Measurements from ENCODE around the gene PRKAG1. TPM values are rescaled to one million over a fixed set of nuclear protein-coding genes. Genes with fewer than 3 reads are reported as not detected.
A peak's percentile ranks its signal among the peaks of the same experiment; 100 is the strongest.

Gene PRKAG1
- total RNA-seq, 6 donors from 2014 or later, result 25.1 to 56.5 (median 42.0) TPM

DNA sequence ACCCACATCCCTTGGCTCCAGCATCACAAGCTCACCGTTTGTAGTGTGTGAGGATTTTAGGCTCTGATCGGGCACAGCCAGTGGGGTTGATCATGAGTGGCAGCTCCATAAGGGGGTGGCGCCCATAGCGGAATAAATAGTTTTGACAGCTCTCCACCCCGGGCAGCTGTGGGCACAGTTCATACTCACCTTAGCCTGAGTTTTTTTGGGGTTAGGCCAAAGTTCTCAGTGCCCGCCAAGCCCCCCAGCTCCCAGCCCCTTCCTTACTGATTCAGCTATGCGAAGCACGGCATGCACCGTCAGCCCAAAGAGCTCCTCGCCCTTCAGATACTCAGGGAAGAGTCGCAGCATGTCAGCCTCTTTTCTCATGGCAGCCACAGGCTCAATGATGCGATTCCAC is 6.0 kb upstream of the PRKAG1 start:
- no peak for TF ChIP-seq POLR2A (IDR thresholded peaks at IDR 0.05)
- no peak for TF ChIP-seq EP300 (IDR thresholded peaks at IDR 0.05)
- TF ChIP-seq CTCF (IDR thresholded peaks at IDR 0.05), result no peak
- no peak for TF ChIP-seq POLR2AphosphoS5 (IDR thresholded peaks at IDR 0.05)
- peaks cover 0 to 5% (median 3%) of the 10 kb centered on the region in 4 donors for H3K4me1 ChIP-seq
- H3K36me3 ChIP-seq, result peaks cover 53 to 90% (median 83%) of the 10 kb centered on the region in 4 donors
- no peaks in the 10 kb centered on the region for H3K27me3 ChIP-seq
- no peaks in the 10 kb centered on the region for H3K9me3 ChIP-seq
- no peak for DNase-seq
- H3K4me3 ChIP-seq, result no peak overlapping the region
- ATAC-seq (ENCODE audit: low FRiP score in 2 of 2), result no peak
- 88 to 92% methylated on average over 10 to 12 of the region's 12 CpGs for WGBS, 2 donors
- H3K27ac ChIP-seq, result no peak overlapping the region

GRCh38 chr12:49023812-49024211 is 5.2 kb upstream of the PRKAG1 start:
- 93 to 98% methylated on average over 2 of the region's 2 CpGs for WGBS, 2 donors
- no peak for ATAC-seq (ENCODE audit: low FRiP score in 2 of 2)
- no peak overlapping the region for H3K27ac ChIP-seq
- DNase-seq, result no peak
- H3K36me3 ChIP-seq, result peaks cover 53 to 82% (median 76%) of the 10 kb centered on the region in 4 donors
- TF ChIP-seq POLR2A (IDR thresholded peaks at IDR 0.05), result no peak
- no peak for TF ChIP-seq POLR2AphosphoS5 (IDR thresholded peaks at IDR 0.05)
- TF ChIP-seq CTCF (IDR thresholded peaks at IDR 0.05), result no peak
- no peak for TF ChIP-seq EP300 (IDR thresholded peaks at IDR 0.05)
- no peaks in the 10 kb centered on the region for H3K9me3 ChIP-seq
- H3K4me3 ChIP-seq, result no peak overlapping the region
- H3K27me3 ChIP-seq, result no peaks in the 10 kb centered on the region
- H3K4me1 ChIP-seq, result peaks cover 0 to 9% (median 8%) of the 10 kb centered on the region in 4 donors

DNA sequence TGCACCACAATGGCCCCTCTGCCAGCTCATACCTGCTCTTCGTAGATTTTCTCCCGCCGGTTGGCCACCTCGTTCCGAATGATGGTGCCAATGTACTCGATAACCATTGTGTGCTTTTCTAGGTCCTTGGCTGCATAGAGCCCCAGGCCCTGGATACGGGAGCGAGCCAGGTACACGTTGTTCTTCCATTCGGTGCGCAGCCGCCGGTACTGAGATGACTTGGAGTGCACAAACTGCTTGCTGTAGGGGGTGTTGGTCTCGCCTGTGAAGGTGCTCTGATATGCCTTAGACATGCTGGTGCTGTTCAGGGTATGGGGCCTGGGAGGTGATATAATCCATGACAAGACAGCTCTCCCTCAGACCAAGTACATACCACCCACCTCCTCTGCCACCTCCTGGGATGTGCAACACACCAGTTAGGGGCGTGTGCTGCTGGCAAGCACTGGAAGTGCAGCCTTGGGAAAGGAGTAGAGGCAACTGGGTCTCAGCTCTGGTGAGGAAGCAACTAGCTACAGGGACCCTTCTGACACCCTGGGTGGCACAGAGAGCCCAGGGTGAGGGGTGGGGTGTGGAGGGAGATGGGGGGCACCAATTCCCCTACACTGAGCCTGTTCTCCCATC is 4.1 kb upstream of the PRKAG1 start:
- DNase-seq (no peak), ATAC-seq (ENCODE audit: low FRiP score in 2 of 2) (no peak)
- no peaks in the 10 kb centered on the region for H3K9me3 ChIP-seq
- 95 to 96% methylated on average over 15 of the region's 15 CpGs for WGBS, 2 donors
- TF ChIP-seq POLR2A (IDR thresholded peaks at IDR 0.05) (no peak), CTCF (IDR thresholded peaks at IDR 0.05) (no peak), POLR2AphosphoS5 (IDR thresholded peaks at IDR 0.05) (no peak), EP300 (IDR thresholded peaks at IDR 0.05) (no peak)
- H3K4me3 ChIP-seq, result no peak overlapping the region
- peaks cover under 1 to 13% (median 12%) of the 10 kb centered on the region in 4 donors for H3K4me1 ChIP-seq
- no peaks in the 10 kb centered on the region for H3K27me3 ChIP-seq
- H3K36me3 ChIP-seq, result peaks cover 44 to 71% (median 65%) of the 10 kb centered on the region in 4 donors
- no peak overlapping the region for H3K27ac ChIP-seq

- TF ChIP-seq CTCF (IDR thresholded peaks at IDR 0.05) (no peak), EP300 (IDR thresholded peaks at IDR 0.05) (no peak), POLR2A (IDR thresholded peaks at IDR 0.05) (no peak), POLR2AphosphoS5 (IDR thresholded peaks at IDR 0.05) (no peak)
- no peak overlapping the region for H3K4me3 ChIP-seq
Measured at GRCh38 chr12:49021292-49021915, 2.8 kb upstream of the PRKAG1 start.

More at GRCh38 chr12:49021292-49021915, 2.8 kb upstream of the PRKAG1 start:
- peaks cover 35 to 58% (median 52%) of the 10 kb centered on the region in 4 donors for H3K36me3 ChIP-seq
- H3K27me3 ChIP-seq, result no peaks in the 10 kb centered on the region
- DNase-seq (peak in 1 of 2 donors; percentile 58), ATAC-seq (ENCODE audit: low FRiP score in 2 of 2) (no peak)
- no peak overlapping the region for H3K27ac ChIP-seq
- 86 to 89% methylated on average over 9 to 11 of the region's 11 CpGs for WGBS, 2 donors
- H3K4me1 ChIP-seq, result peaks cover 5 to 23% (median 19%) of the 10 kb centered on the region in 4 donors
- H3K9me3 ChIP-seq, result no peaks in the 10 kb centered on the region
